ENCODE measurements around the gene DMGDH.

Gene DMGDH

GRCh38 chr5:79093762-79094161 is 24.3 kb upstream of the DMGDH start:
- H3K4me1 ChIP-seq (ENCODE audit: control insufficient read depth in 1 of 2, insufficient read depth in 1 of 2, low read depth in 1 of 2, low read length in 1 of 2) = no peaks in the 10 kb centered on the region
- H3K4me3 ChIP-seq (ENCODE audit: low read depth in 1 of 2, low read length in 1 of 2) = no peak overlapping the region
- no peaks in the 10 kb centered on the region for H3K9me3 ChIP-seq
- H3K27me3 ChIP-seq = no peaks in the 10 kb centered on the region
- H3K27ac ChIP-seq = no peak overlapping the region
- no peaks in the 10 kb centered on the region for H3K36me3 ChIP-seq
- no peak for TF ChIP-seq CTCF (IDR thresholded peaks at IDR 0.05)

DNA sequence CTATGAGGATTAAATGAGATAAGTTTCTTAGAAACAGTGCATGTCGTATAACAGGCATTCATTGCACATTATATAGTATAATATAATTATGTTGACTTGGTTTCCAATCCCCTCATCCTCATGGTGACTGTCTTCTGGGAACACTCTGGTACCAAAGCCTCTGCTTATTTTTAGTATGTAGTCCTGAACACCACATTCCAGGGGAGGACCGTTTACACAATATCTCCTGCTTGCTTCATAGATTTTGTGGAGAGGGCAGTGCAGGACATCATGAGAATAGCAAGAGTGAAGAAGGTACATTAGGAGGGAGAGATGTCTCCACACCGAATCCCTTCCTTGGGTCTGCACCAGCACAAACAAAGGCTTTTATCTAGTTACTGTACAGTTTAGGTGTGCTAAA is 21.6 kb upstream of the DMGDH start:
- no peaks in the 10 kb centered on the region for H3K36me3 ChIP-seq
- H3K9me3 ChIP-seq = no peaks in the 10 kb centered on the region
- H3K27ac ChIP-seq = no peak overlapping the region
- no peaks in the 10 kb centered on the region for H3K4me1 ChIP-seq (ENCODE audit: control insufficient read depth in 1 of 2, insufficient read depth in 1 of 2, low read depth in 1 of 2, low read length in 1 of 2)
- no peaks in the 10 kb centered on the region for H3K27me3 ChIP-seq
- no peak overlapping the region for H3K4me3 ChIP-seq (ENCODE audit: low read depth in 1 of 2, low read length in 1 of 2)
- no peak for TF ChIP-seq CTCF (IDR thresholded peaks at IDR 0.05)

- Histone ChIP-seq H3K27ac (no peak overlapping the region), H3K27me3 (no peaks in the 10 kb centered on the region), H3K9me3 (no peaks in the 10 kb centered on the region), H3K4me1 (ENCODE audit: control insufficient read depth in 1 of 2, insufficient read depth in 1 of 2, low read depth in 1 of 2, low read length in 1 of 2) (no peaks in the 10 kb centered on the region), H3K4me3 (ENCODE audit: low read depth in 1 of 2, low read length in 1 of 2) (no peak overlapping the region), H3K36me3 (no peaks in the 10 kb centered on the region)
- no peak for TF ChIP-seq CTCF (IDR thresholded peaks at IDR 0.05)
Observed at GRCh38 chr5:79088507-79088906, 19.0 kb upstream of the DMGDH start.

GRCh38 chr5:79086116-79086515 is 16.6 kb upstream of the DMGDH start:
- H3K9me3 ChIP-seq = no peaks in the 10 kb centered on the region
- no peak overlapping the region for H3K27ac ChIP-seq
- H3K36me3 ChIP-seq = no peaks in the 10 kb centered on the region
- no peaks in the 10 kb centered on the region for H3K27me3 ChIP-seq
- TF ChIP-seq CTCF (IDR thresholded peaks at IDR 0.05) = no peak
- H3K4me1 ChIP-seq (ENCODE audit: control insufficient read depth in 1 of 2, insufficient read depth in 1 of 2, low read depth in 1 of 2, low read length in 1 of 2) = no peaks in the 10 kb centered on the region
- no peak overlapping the region for H3K4me3 ChIP-seq (ENCODE audit: low read depth in 1 of 2, low read length in 1 of 2)

- Histone ChIP-seq H3K36me3 (no peaks in the 10 kb centered on the region), H3K4me3 (ENCODE audit: low read depth in 1 of 2, low read length in 1 of 2) (no peak overlapping the region), H3K27me3 (no peaks in the 10 kb centered on the region), H3K27ac (no peak overlapping the region), H3K4me1 (ENCODE audit: control insufficient read depth in 1 of 2, insufficient read depth in 1 of 2, low read depth in 1 of 2, low read length in 1 of 2) (no peaks in the 10 kb centered on the region), H3K9me3 (no peaks in the 10 kb centered on the region)
- no peak for TF ChIP-seq CTCF (IDR thresholded peaks at IDR 0.05)
Observed at GRCh38 chr5:79081779-79082178, 12.3 kb upstream of the DMGDH start.

- Histone ChIP-seq H3K4me1 (ENCODE audit: control insufficient read depth in 1 of 2, insufficient read depth in 1 of 2, low read depth in 1 of 2, low read length in 1 of 2) (no peaks in the 10 kb centered on the region), H3K27ac (no peak overlapping the region), H3K27me3 (no peaks in the 10 kb centered on the region), H3K9me3 (no peaks in the 10 kb centered on the region), H3K4me3 (ENCODE audit: low read depth in 1 of 2, low read length in 1 of 2) (no peak overlapping the region), H3K36me3 (no peaks in the 10 kb centered on the region)
- TF ChIP-seq CTCF (IDR thresholded peaks at IDR 0.05) = no peak
Observed at GRCh38 chr5:79080804-79081203, 11.3 kb upstream of the DMGDH start.
